Spinal cord (tissue), 10 donors: ENCODE measurements around the gene FAM219A. TPM values are rescaled to one million over a fixed set of nuclear protein-coding genes. Genes with fewer than 3 reads are reported as not detected.
"Not testable (repeated sequence)": the region's sequence is repeated elsewhere in the genome, so short reads cannot be mapped to it uniquely, and the experiment has no call there.

Experiments
- DNase-seq, 6 donors: peaks; one replicate each; pipeline versions ENCODE4 v3.0.0 to v3.0.0-alpha.2; 2013 to 2015; ENCODE audit warnings: low spot score in 6 of 6, low read depth in 4 of 6
- H3K27ac ChIP-seq: one replicate; pipeline ENCODE4 v1.5.1; 2013; ENCODE audit warnings: low read depth, low read length, control low read depth
- H3K27me3 ChIP-seq: one replicate; pipeline ENCODE4 v1.6.1; 2013; ENCODE audit warnings: low read length; ENCODE audit not compliant: control insufficient read depth, insufficient read depth
- H3K36me3 ChIP-seq: one replicate; pipeline ENCODE4 v1.6.1; 2013; ENCODE audit warnings: low read length; ENCODE audit not compliant: control insufficient read depth, insufficient read depth
- H3K4me1 ChIP-seq: one replicate; pipeline ENCODE4 v1.6.1; 2013; ENCODE audit warnings: low read length; ENCODE audit not compliant: control insufficient read depth, insufficient read depth
- H3K4me3 ChIP-seq: one replicate; pipeline ENCODE4 v1.5.1; 2013; ENCODE audit warnings: low read depth, low read length, control low read depth
- H3K9me3 ChIP-seq: one replicate; pipeline ENCODE4 v1.6.1; 2013; ENCODE audit warnings: low read length; ENCODE audit not compliant: control insufficient read depth, insufficient read depth
- WGBS: methylation state at CpG from one replicate; pipeline ENCODE4 v1.1.5; 2013; ENCODE audit warnings: missing lambda C conversion rate; ENCODE audit not compliant: insufficient coverage; 5-methylcytosine and 5-hydroxymethylcytosine counted together
- polyA plus RNA-seq, 2 donors: library from polyadenylated mRNA; unstranded; fragments of 120-200 nt; gene quantifications; one replicate each; pipeline ENCODE4 v1.2.1, GENCODE V29; 2013; ENCODE audit not compliant: insufficient read length in 2 of 2
- total RNA-seq, 2 donors: library from RNA; depleted of rRNA in 1 of 2; stranded (reverse); fragments of 120-200 nt in 1 of 2; fragments of >200 nt in 1 of 2; gene quantifications; one replicate each; pipeline versions ENCODE4 v1.2.3 to v1.2.4, GENCODE V29; 2013 to 2014
- donor health status: healthy.

Gene FAM219A
- total and polyA plus RNA-seq, 4 donors = 18.1 to 83.9 (median 51.2) TPM

DNA sequence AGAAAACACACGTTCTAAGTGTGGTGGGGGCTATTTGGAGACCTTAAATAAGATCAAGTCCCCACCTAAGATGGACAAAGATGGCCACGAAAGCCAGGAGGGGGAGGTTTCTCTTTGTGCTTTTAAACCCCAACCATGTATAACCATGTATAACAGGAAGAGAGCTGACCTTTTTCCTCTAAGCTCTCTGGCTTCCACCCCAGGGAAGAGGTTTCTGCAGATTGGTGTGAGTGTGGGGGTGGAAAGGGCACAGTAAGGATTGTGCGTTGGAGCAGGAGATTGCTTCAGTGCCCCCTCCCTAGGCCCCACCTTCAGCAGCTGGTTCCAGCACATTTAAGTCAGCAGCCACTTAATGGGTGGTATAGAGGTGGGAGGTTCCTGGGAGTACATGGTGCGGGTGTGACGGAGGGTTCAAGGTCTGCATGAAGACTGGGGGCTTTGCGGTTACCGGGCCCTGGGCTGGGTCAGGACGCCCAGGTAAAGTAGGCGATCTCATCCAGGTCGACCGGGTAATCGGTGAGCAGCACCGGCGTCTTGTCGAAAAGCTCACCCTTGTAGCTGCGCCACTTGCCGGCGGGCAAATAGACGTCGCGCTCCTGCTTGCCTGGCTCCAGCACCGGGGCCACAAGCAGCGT, 87.9 kb downstream of the FAM219A start:
- Histone ChIP-seq H3K36me3 (peaks cover 32% of the 10 kb centered on the region), H3K4me1 (peaks cover 23% of the 10 kb centered on the region), H3K27ac (no peak overlapping the region), H3K27me3 (peaks cover 17% of the 10 kb centered on the region), H3K4me3 (peak overlapping the region; percentile 16), H3K9me3 (peaks cover 3% of the 10 kb centered on the region)
- DNase-seq = no peak
- 50% methylated on average over 20 of the region's 23 CpGs for WGBS

DNA sequence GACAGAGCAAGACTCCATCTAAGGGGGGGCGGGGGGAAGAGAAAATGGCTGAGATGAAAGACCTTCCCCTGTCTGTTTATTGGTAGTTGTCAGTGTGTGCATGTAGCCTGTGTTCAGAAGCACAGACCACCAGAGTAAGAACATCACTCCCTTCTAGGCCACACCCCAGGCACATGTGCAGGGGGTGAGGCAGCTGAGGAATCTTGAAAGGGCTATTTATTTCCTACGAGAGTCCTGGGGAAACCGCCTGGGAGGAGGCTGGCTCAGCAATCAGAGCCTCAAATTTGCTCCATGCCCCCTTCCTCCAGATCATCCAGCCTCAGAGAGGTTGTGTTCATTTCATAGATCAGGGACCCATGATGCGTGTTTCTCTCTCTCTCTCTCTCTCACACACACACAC, 88.7 kb downstream of the FAM219A start:
- no peak for DNase-seq
- 86% methylated on average over 1 of the region's 4 CpGs for WGBS
- Histone ChIP-seq H3K36me3 (peaks cover 32% of the 10 kb centered on the region), H3K4me1 (peaks cover 19% of the 10 kb centered on the region), H3K4me3 (no peak overlapping the region), H3K27me3 (peaks cover 17% of the 10 kb centered on the region), H3K27ac (no peak overlapping the region), H3K9me3 (peaks cover 3% of the 10 kb centered on the region)

DNA sequence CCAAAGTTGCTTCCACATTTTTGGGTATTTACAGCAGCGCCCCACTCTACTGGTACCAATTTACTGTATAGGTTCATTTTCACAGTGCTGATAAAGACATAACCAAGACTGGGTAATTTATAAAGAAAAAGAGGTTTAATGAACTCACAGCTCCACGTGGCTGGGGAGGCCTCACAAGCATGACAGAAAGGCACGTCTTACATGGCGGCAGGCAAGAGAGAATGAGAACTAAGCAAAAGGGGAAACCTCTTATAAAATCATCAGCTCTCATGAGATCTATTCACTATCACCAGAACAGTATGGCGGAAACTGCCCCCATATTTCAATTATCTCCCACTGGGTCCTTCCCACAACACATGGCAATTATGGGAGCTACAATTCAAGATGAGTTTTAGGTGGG, 89.6 kb downstream of the FAM219A start:
- H3K27me3 ChIP-seq = peaks cover 17% of the 10 kb centered on the region
- H3K9me3 ChIP-seq, DNase-seq, H3K4me3 ChIP-seq, H3K27ac ChIP-seq: not testable (repeated sequence)
- H3K4me1 ChIP-seq = peaks cover 20% of the 10 kb centered on the region
- WGBS = 100% methylated on average over 3 of the region's 5 CpGs
- peaks cover 32% of the 10 kb centered on the region for H3K36me3 ChIP-seq

DNA sequence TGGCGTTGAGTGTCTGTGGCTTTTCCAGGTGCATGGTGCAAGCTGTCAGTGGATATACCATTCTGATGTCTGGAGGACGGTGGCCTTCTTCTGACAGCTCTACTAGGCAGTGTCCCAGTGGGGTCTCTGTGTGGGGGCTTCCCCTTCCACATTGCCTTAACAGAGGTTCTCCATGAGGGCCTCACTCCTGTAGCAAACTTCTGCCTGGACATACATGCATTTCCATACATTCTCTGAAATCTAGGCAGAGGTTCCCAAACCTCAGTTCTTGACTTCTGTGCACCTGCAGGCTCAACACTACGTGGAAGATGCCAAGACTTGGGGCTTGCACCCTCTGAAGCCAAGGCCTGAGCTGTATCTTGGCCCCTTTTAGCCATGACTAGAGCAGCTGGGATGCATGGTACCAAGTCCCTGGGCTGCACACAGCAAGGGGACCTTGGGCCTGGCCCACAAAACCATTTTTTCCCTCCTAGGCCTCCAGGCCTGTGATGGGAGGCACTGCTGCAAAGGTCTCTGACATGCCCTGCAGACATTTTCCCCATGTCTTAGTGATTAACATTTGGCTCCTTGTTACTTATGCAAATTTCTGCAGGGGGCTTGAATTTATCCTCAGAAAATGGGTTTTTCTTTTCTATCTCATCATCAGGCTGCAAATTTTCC, 90.5 kb downstream of the FAM219A start:
- H3K27me3 ChIP-seq = peaks cover 17% of the 10 kb centered on the region
- not testable (repeated sequence) for H3K9me3 ChIP-seq, H3K4me3 ChIP-seq, DNase-seq, H3K27ac ChIP-seq
- peaks cover 20% of the 10 kb centered on the region for H3K4me1 ChIP-seq
- H3K36me3 ChIP-seq = peaks cover 29% of the 10 kb centered on the region
- WGBS = 100% methylated on average over 3 of the region's 3 CpGs

DNA sequence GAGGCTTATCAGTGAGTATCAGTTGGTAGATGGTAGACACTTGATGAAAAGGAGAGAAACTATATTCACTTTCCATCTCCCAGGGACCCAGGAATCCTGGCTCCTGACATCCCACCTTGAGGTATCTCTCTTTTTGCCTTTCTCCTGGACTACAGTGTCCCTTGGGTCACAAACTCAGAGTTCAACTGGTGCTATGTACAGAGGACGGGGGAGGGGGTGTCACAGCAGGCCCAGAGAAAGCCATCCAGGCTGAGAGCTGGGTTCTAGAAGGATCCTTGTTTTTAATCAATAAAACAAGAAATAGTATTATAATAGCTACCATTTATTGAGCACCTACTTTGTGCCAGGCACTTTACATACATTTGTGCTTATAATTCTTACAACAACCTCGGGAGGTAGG, 92.0 kb downstream of the FAM219A start:
- Histone ChIP-seq H3K27ac (no peak overlapping the region), H3K4me3 (no peak overlapping the region), H3K4me1 (peaks cover 15% of the 10 kb centered on the region), H3K27me3 (peaks cover 5% of the 10 kb centered on the region), H3K36me3 (peaks cover 14% of the 10 kb centered on the region), H3K9me3 (no peaks in the 10 kb centered on the region)
- DNase-seq = no peak
- no CpG with 5 or more reads among the region's 2 CpGs for WGBS

DNA sequence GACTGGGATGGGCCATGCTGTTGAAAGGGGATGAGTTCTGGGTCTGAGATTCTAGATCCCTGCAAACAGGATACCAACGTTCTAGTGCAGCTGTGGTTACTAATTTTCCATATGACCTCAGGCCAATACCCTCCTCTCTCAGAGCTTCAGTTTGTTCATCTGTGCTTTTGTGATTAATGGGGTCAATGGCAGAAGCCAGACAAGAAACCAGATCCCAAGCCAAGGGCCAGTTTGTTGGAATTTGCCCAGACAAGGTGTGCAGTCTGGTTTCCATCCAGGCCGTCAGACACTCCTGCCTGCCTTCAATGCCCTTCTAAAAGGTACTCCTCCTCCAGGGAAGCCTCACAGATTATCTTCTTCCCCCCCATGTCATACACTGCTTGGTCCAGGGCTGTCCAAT, 93.1 kb downstream of the FAM219A start:
- Histone ChIP-seq H3K36me3 (peaks cover 4% of the 10 kb centered on the region), H3K27me3 (no peaks in the 10 kb centered on the region), H3K4me3 (no peak overlapping the region), H3K9me3 (no peaks in the 10 kb centered on the region), H3K27ac (no peak overlapping the region), H3K4me1 (peaks cover 5% of the 10 kb centered on the region)
- no peak for DNase-seq
- 100% methylated on average over 1 of the region's 2 CpGs for WGBS

DNA sequence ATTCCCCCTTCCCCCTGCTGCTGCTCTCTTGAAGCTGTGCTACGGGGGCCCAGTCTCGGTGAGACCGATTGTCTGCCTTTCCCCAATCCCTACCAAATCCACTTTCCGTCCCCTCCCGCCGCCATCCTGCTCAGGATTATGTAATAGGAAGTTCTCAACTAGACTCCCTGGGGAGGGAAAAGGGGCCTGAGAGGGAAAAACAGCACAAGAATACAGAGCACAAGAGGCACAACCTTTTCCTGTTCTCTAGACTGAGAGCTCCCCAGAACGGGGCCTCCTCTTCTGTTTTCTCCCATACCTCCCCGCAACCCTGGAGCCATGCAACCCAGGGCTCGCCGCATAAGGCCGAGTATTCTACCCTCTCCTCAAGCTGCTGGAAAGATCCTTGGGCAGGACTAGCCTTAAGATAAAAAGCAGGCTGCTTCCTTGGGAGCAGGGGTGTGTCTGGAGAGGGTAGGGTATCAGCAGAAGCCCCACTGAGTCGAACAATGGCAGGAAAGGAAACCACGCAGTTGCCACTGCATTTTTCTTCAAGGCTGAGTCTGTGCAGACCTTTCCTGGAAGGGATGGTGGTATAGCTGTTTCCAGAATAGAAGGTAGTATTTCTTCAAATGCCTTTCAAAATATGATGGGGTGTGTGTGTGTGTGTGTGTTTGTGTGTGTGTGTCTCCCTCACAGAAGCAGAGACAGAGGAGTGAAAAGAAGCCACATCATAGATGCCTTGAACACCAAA, 94.6 kb downstream of the FAM219A start:
- WGBS = 24% methylated on average over 3 of the region's 13 CpGs
- H3K4me3 ChIP-seq = no peak overlapping the region
- no peaks in the 10 kb centered on the region for H3K9me3 ChIP-seq
- H3K4me1 ChIP-seq = peaks cover 4% of the 10 kb centered on the region
- H3K27ac ChIP-seq = peak overlapping the region; percentile 12
- DNase-seq = peak in 2 of 6 donors; percentile 6 to 38
- no peaks in the 10 kb centered on the region for H3K36me3 ChIP-seq
- H3K27me3 ChIP-seq = no peaks in the 10 kb centered on the region

DNA sequence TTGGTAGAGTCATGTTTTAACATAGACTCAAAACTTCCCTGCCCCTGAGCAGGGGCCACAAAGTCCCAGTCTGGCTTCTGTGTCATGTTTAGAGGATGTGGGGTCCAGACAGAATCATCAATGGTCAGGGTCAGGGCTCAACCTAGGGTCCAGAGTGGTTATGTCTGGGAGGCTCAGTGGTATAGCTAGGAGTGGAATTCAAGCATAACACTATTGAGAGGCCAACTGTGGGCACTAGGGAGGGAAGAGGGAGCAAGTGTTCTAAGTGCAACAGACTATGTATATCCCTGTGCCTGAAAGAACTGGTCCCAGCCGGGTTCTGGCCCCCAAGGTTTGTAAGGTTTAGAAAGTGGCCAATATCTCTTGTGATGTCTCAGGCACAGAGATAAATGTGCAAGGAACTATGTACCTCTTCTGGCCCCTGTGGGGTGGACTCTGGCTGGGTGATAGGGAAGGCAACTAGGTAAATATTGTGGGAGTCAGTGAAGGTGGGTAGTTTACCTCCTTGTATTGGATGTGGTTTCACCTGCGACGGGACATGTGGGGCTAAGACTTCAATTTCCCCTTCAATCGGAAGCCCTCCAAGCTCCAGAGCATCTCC, 95.7 kb downstream of the FAM219A start:
- no peaks in the 10 kb centered on the region for H3K27me3 ChIP-seq
- no peak overlapping the region for H3K4me3 ChIP-seq
- no peaks in the 10 kb centered on the region for H3K9me3 ChIP-seq
- DNase-seq = no peak
- H3K36me3 ChIP-seq = no peaks in the 10 kb centered on the region
- WGBS = 94% methylated on average over 2 of the region's 4 CpGs
- peaks cover 4% of the 10 kb centered on the region for H3K4me1 ChIP-seq
- no peak overlapping the region for H3K27ac ChIP-seq

DNA sequence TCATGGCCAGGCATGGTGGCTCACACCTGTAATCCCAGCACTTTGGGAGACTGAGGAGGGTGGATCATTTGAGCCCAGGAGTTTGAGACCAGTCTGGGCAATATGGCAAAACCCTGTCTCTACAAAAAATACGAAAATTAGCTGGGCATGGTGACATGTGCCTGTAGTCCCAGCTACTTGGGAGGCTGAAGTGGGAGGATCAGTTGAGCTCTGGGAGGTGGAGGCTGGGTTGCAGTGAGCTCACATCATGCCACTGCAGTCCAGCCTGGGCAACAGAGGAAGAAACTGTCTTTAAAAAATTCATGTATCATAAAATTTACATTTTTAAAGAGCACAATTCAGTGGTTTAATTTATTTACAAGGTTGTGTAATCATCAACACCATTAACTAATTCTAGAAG, 105.4 kb downstream of the FAM219A start:
- not testable (repeated sequence) for H3K9me3 ChIP-seq, H3K27ac ChIP-seq, H3K36me3 ChIP-seq, H3K4me1 ChIP-seq, H3K4me3 ChIP-seq, H3K27me3 ChIP-seq, DNase-seq
- WGBS = 100% methylated on average over 1 of the region's 1 CpG
